Skeletal muscle tissue (tissue), 4 donors: ENCODE data around the gene RTN4RL2. TPM values are rescaled to one million over a fixed set of nuclear protein-coding genes. Genes with fewer than 3 reads are reported as not detected.
A peak's percentile ranks its signal among the peaks of the same experiment; 100 is the strongest.

ENCODE experiments used
- H3K27ac ChIP-seq: one replicate; pipeline ENCODE4 v1.7.0; 2013; ENCODE audit warnings: mild to moderate bottlenecking, low read depth, low read length, inconsistent platforms
- H3K27me3 ChIP-seq, 3 donors: one replicate each; pipeline ENCODE4 v1.7.0; 2013; ENCODE audit warnings: low read length in 3 of 3; ENCODE audit not compliant: control insufficient read depth in 3 of 3, insufficient read depth in 3 of 3
- H3K36me3 ChIP-seq, 3 donors: one replicate each; pipeline ENCODE4 v1.7.0; 2013; ENCODE audit warnings: low read length in 3 of 3; ENCODE audit not compliant: control insufficient read depth in 3 of 3, insufficient read depth in 3 of 3
- H3K4me1 ChIP-seq, 3 donors: one replicate each; pipeline ENCODE4 v1.7.0; 2013; ENCODE audit warnings: low read length in 3 of 3, mild to moderate bottlenecking in 3 of 3; ENCODE audit not compliant: control insufficient read depth in 3 of 3, insufficient read depth in 3 of 3
- H3K4me3 ChIP-seq, 3 donors: one replicate each; pipeline ENCODE4 v1.7.0; 2013; ENCODE audit warnings: low read length in 3 of 3
- H3K9ac ChIP-seq, 3 donors: one replicate each; pipeline ENCODE4 v1.7.0; 2013; ENCODE audit warnings: low read length in 3 of 3, mild to moderate bottlenecking in 3 of 3, moderate library complexity in 2 of 3, low read depth in 1 of 3
- H3K9me3 ChIP-seq, 3 donors: one replicate each; pipeline ENCODE4 v1.7.0; 2013; ENCODE audit warnings: low read length in 3 of 3; ENCODE audit not compliant: control insufficient read depth in 3 of 3
- total RNA-seq: library from RNA; depleted of rRNA; stranded (reverse); fragments of >200 nt; gene quantifications from one replicate; pipeline ENCODE4 v1.2.3, GENCODE V29; 2014
- donor health status: Osteomylitis.

The RTN4RL2 gene
- total RNA-seq, 1 donor from 2014 or later = not detected

GRCh38 chr11:57504511-57504910 is 44.2 kb downstream of the RTN4RL2 start:
- H3K36me3 ChIP-seq = peaks cover 0 to 18% (median 4%) of the 10 kb centered on the region in 3 donors
- H3K9me3 ChIP-seq = no peaks in the 10 kb centered on the region
- H3K4me1 ChIP-seq = peaks cover 11 to 27% (median 23%) of the 10 kb centered on the region in 3 donors
- no peak overlapping the region for H3K27ac ChIP-seq
- no peak overlapping the region for H3K4me3 ChIP-seq
- H3K9ac ChIP-seq = no peak overlapping the region
- H3K27me3 ChIP-seq = no peaks in the 10 kb centered on the region

GRCh38 chr11:57506522-57506921 is 46.2 kb downstream of the RTN4RL2 start:
- peaks cover 0 to 8% (median 4%) of the 10 kb centered on the region in 3 donors for H3K4me1 ChIP-seq
- no peaks in the 10 kb centered on the region for H3K9me3 ChIP-seq
- H3K27ac ChIP-seq = no peak overlapping the region
- H3K36me3 ChIP-seq = peaks cover 0 to 15% (median 2%) of the 10 kb centered on the region in 3 donors
- no peak overlapping the region for H3K4me3 ChIP-seq
- H3K9ac ChIP-seq = no peak overlapping the region
- no peaks in the 10 kb centered on the region for H3K27me3 ChIP-seq

GRCh38 chr11:57508341-57509170 is 48.2 kb downstream of the RTN4RL2 start:
- Histone ChIP-seq H3K4me1 (peaks cover 0 to 5% (median 0%) of the 10 kb centered on the region in 3 donors), H3K27ac (no peak overlapping the region), H3K4me3 (no peak overlapping the region), H3K9ac (no peak overlapping the region), H3K36me3 (peaks cover 0 to 16% (median 2%) of the 10 kb centered on the region in 3 donors), H3K9me3 (no peaks in the 10 kb centered on the region), H3K27me3 (no peaks in the 10 kb centered on the region)

- no peak overlapping the region for H3K4me3 ChIP-seq
- no peak overlapping the region for H3K9ac ChIP-seq
- peaks cover 0 to 9% (median 0%) of the 10 kb centered on the region in 3 donors for H3K36me3 ChIP-seq
- H3K4me1 ChIP-seq = peaks cover 2 to 24% (median 4%) of the 10 kb centered on the region in 3 donors
- no peaks in the 10 kb centered on the region for H3K27me3 ChIP-seq
- H3K27ac ChIP-seq = no peak overlapping the region
- no peaks in the 10 kb centered on the region for H3K9me3 ChIP-seq
Measured at GRCh38 chr11:57511741-57512430, 51.6 kb downstream of the RTN4RL2 start.

- H3K4me1 ChIP-seq = peaks cover 2 to 24% (median 4%) of the 10 kb centered on the region in 3 donors
- H3K36me3 ChIP-seq = peaks cover 0 to 9% (median 0%) of the 10 kb centered on the region in 3 donors
- no peaks in the 10 kb centered on the region for H3K9me3 ChIP-seq
- peak overlapping the region in 1 of 3 donors; percentile 14 for H3K4me3 ChIP-seq
- H3K27ac ChIP-seq = no peak overlapping the region
- no peaks in the 10 kb centered on the region for H3K27me3 ChIP-seq
- H3K9ac ChIP-seq = no peak overlapping the region
Measured at GRCh38 chr11:57512646-57513451, 52.5 kb downstream of the RTN4RL2 start.

- no peak overlapping the region for H3K27ac ChIP-seq
- H3K4me1 ChIP-seq = peaks cover 2 to 24% (median 4%) of the 10 kb centered on the region in 3 donors
- H3K4me3 ChIP-seq = peak overlapping the region in 1 of 3 donors; percentile 14
- H3K27me3 ChIP-seq = no peaks in the 10 kb centered on the region
- H3K9ac ChIP-seq = no peak overlapping the region
- peaks cover 0 to 6% (median 0%) of the 10 kb centered on the region in 3 donors for H3K36me3 ChIP-seq
- H3K9me3 ChIP-seq = no peaks in the 10 kb centered on the region
Measured at GRCh38 chr11:57513452-57513795, 53.1 kb downstream of the RTN4RL2 start.

- Histone ChIP-seq H3K9ac (peak overlapping the region; percentile 80 to 86 (median 83)), H3K27me3 (no peaks in the 10 kb centered on the region), H3K9me3 (no peaks in the 10 kb centered on the region), H3K36me3 (peaks cover 0 to 4% (median 0%) of the 10 kb centered on the region in 3 donors), H3K4me3 (peak overlapping the region; percentile 81 to 95 (median 91)), H3K4me1 (peaks cover 2 to 24% (median 4%) of the 10 kb centered on the region in 3 donors), H3K27ac (peak overlapping the region; percentile 75)
Measured at GRCh38 chr11:57513911-57514537, 53.7 kb downstream of the RTN4RL2 start.

GRCh38 chr11:57514538-57515331 is 54.4 kb downstream of the RTN4RL2 start:
- Histone ChIP-seq H3K27me3 (no peaks in the 10 kb centered on the region), H3K4me1 (peaks cover 2 to 24% (median 4%) of the 10 kb centered on the region in 3 donors), H3K9ac (peak overlapping the region; percentile 83 to 86 (median 86)), H3K27ac (peak overlapping the region; percentile 75), H3K36me3 (peaks cover 0 to 4% (median 0%) of the 10 kb centered on the region in 3 donors), H3K4me3 (peak overlapping the region; percentile 81 to 95 (median 91)), H3K9me3 (no peaks in the 10 kb centered on the region)
